ENCODE data around the gene GALNT8.

GALNT8 gene

DNA sequence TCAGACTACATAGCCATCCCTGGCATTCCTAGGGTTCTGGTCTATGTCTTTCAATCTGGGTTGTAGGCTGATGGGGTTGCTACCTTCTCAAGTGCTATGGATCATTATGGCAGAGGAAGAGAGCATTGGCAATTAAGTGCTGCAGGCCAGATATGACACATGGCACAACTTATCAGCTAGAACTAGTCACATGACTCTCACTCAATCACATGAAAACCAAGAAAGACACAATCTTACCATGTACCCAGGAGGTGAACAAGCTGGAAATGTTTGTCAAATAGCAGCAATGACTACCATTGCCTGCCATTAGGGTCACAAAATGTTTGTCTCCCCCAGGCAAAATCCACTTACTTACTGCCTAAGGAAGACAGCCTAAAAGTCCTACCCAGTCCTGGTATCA lies 80.4 kb downstream of the GALNT8 start:
- no peak for TF ChIP-seq ZNF274 (IDR thresholded peaks at IDR 0.05; ENCODE audit: low read depth, low read length)

DNA sequence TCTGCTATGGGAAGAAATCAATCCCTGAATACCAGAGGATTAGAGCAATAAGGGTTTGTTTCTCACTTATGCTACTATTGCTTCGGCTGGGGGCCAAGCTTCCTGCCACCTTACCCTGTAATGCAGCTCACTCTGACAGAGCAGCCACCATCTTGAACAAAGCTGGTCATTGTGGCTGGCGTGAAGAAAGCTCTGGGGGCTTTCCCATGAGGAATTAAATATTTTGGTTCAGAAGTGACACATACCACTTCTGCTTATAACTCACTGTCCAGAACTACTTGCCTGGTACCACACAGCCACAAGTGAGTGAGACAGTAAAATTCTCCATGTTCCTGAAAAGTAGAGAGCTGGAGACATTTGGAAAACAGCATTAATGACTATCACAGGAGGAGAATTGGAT lies 82.6 kb downstream of the GALNT8 start:
- H3K4me3 ChIP-seq (ENCODE audit: low read length) = no peak overlapping the region
- no peak for TF ChIP-seq ZNF274 (IDR thresholded peaks at IDR 0.05; ENCODE audit: low read depth, low read length)

More for the DNA sequence above, 80.4 kb downstream of the GALNT8 start:
- no peak overlapping the region for H3K4me3 ChIP-seq (ENCODE audit: low read length)

DNA sequence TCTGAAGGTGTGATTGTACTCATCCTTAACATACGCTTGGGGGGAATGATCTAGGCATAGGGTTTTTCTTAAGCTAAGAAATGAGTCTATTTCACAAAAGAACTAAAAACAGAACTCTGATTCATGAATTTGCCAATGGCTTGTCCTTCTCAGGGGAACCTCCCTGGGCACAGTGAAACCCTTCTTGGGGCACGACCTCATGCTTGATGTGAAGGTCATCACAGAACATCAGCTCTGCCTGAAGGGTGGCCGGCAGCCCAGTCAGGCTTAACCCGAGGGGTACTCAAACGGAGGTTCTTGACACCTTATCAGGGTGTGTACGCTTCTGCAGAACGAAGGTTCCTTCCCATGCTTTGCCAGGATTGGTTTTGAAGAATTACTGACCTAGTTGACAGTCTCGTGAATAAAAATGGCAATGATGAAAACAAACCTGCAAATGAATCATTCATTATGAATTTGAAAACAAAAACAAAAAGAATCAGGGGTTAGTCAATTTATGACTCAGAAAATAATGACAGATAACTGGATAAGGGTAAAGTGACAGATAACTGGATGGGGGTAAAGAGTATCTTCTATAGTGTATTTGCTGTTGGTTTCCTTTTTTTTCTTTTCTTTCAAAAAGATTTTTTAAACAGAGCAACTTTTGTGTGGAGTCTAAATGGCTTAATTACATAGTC lies 86.4 kb downstream of the GALNT8 start:
- no peak overlapping the region for H3K4me3 ChIP-seq (ENCODE audit: low read length)

GRCh38 chr12:4807116-4807783 lies 87.0 kb downstream of the GALNT8 start:
- no peak for TF ChIP-seq ZNF274 (IDR thresholded peaks at IDR 0.05; ENCODE audit: low read depth, low read length)
- no peak overlapping the region for H3K4me3 ChIP-seq (ENCODE audit: low read length)

More for the DNA sequence above, 86.4 kb downstream of the GALNT8 start:
- TF ChIP-seq ZNF274 (IDR thresholded peaks at IDR 0.05; ENCODE audit: low read depth, low read length) = no peak

GRCh38 chr12:4807813-4808212 lies 87.6 kb downstream of the GALNT8 start:
- no peak overlapping the region for H3K4me3 ChIP-seq (ENCODE audit: low read length)
- TF ChIP-seq ZNF274 (IDR thresholded peaks at IDR 0.05; ENCODE audit: low read depth, low read length) = no peak

DNA sequence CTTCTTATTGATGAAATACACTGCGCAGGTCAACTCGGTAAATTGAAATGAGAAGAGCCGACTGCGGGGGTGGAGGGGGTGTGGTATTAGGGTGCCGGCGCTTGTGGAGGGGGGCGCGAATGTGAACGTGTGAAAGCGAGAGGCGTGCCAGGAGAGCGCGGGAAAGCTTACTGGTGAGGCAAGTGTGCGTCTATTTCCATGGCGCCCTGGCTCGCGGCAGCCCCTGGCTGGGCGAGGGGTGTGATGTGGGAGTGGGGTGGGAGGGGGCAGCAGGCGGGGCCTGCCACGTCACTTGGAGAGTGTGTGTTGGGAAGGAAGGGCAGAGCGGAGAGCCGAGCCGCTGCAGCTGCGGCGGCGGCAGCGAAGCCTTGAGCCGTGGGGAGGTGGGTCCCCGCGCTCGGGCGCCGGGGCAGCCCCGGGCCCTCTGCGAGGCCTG lies 88.8 kb downstream of the GALNT8 start:
- H3K4me3 ChIP-seq (ENCODE audit: low read length) = peak overlapping the region; percentile 24; the same call in 1 of the 2 replicates
- no peak for TF ChIP-seq ZNF274 (IDR thresholded peaks at IDR 0.05; ENCODE audit: low read depth, low read length)

- H3K4me3 ChIP-seq (ENCODE audit: low read length) = peak overlapping the region; percentile 24; the same call in 1 of the 2 replicates
- TF ChIP-seq ZNF274 (IDR thresholded peaks at IDR 0.05; ENCODE audit: low read depth, low read length) = no peak
These were observed 89.4 kb downstream of the GALNT8 start for GRCh38 chr12:4809449-4810218.

DNA sequence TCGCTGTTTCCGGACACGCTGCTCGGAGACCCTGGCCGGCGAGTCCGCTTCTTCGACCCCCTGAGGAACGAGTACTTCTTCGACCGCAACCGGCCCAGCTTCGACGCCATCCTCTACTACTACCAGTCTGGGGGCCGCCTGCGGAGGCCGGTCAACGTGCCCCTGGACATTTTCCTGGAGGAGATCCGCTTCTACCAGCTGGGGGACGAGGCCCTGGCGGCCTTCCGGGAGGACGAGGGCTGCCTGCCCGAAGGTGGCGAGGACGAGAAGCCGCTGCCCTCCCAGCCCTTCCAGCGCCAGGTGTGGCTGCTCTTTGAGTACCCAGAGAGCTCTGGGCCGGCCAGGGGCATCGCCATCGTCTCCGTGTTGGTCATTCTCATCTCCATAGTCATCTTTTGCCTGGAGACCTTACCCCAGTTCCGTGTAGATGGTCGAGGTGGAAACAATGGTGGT lies 90.0 kb downstream of the GALNT8 start:
- no peak for TF ChIP-seq ZNF274 (IDR thresholded peaks at IDR 0.05; ENCODE audit: low read depth, low read length)
- H3K4me3 ChIP-seq (ENCODE audit: low read length) = peak overlapping the region; percentile 24; the same call in 1 of the 2 replicates

GRCh38 chr12:4812624-4813327 lies 92.6 kb downstream of the GALNT8 start:
- H3K4me3 ChIP-seq (ENCODE audit: low read length) = no peak overlapping the region
- no peak for TF ChIP-seq ZNF274 (IDR thresholded peaks at IDR 0.05; ENCODE audit: low read depth, low read length)

DNA sequence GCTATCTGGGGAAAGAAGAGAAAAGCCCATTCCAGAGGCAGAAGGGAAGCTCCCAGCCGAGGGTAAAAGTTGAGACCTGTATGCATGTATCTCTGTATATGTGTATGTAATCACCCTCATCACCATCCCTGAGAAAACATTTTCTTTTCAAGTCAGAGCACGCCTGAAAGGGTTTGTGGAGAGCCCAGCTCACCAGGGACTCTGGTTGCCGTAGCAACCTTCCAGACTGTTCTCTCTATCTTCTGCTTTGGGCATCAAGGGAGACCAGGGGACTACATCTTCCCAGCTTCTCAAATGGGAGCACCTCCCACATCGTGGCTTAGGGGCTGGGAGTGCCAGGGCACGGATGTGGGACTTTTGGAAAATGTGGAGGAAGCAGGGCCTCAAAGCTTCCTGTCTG lies 93.5 kb downstream of the GALNT8 start:
- no peak overlapping the region for H3K4me3 ChIP-seq (ENCODE audit: low read length)
- no peak for TF ChIP-seq ZNF274 (IDR thresholded peaks at IDR 0.05; ENCODE audit: low read depth, low read length)

GRCh38 chr12:4814485-4814884 lies 94.3 kb downstream of the GALNT8 start:
- no peak for TF ChIP-seq ZNF274 (IDR thresholded peaks at IDR 0.05; ENCODE audit: low read depth, low read length)
- no peak overlapping the region for H3K4me3 ChIP-seq (ENCODE audit: low read length)

GRCh38 chr12:4816744-4817525 lies 96.7 kb downstream of the GALNT8 start:
- TF ChIP-seq ZNF274 (IDR thresholded peaks at IDR 0.05; ENCODE audit: low read depth, low read length) = no peak
- no peak overlapping the region for H3K4me3 ChIP-seq (ENCODE audit: low read length)

GRCh38 chr12:4817880-4818279 lies 97.7 kb downstream of the GALNT8 start:
- TF ChIP-seq ZNF274 (IDR thresholded peaks at IDR 0.05; ENCODE audit: low read depth, low read length) = no peak
- no peak overlapping the region for H3K4me3 ChIP-seq (ENCODE audit: low read length)

Measured in GM08714 (cell line).